ENCODE data around the gene ZNF718.
"Not testable (repeated sequence)": the region's sequence is repeated elsewhere in the genome, so short reads cannot be mapped to it uniquely, and the experiment has no call there.

The ZNF718 gene

DNA sequence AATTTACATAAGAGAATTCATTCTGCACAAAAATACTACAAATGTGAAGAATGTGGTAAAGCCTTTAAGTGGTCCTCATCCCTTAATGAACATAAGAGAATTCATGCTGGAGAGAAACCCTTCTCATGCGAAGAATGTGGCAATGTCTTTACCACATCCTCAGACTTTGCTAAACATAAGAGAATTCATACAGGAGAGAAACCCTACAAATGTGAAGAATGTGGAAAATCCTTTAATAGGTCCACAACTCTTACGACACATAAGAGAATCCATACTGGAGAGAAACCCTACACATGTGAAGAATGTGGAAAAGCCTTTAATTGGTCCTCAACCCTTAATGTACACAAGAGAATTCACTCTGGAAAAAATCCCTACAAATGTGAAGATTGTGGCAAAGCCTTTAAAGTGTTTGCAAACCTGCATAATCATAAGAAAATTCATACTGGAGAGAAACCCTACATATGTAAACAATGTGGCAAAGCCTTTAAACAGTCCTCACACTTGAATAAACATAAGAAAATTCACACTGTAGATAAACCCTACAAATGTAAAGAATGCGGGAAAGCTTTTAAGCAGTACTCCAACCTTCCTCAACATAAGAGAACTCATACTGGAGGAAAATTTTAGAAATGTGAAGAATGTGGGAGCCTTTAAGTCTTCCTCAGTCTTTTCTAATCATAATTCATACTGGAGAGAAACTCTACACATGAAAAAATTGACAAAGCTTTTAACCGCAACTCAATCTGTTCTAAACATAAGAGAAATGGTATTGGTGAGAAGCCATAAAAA, 37.4 kb downstream of the ZNF718 start:
- no peak for DNase-seq (ENCODE audit: low read depth in 3 of 3)

DNA sequence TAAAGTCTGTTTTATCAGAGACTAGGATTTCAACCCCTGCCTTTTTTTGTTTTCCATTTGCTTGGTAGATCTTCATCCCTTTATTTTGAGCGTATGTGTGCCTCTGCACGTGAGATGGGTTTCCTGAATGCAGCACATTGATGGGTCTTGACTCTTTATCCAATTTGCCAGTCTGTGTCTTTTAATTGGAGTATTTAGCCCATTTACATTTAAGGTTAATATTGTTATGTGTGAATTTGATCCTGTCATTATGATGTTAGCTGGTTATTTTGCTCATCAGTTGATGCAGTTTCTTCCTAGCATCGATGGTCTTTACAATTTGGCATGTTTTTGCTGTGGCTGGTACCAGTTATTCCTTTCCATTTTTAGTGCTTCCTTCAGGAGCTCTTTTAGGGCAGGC, 45.3 kb downstream of the ZNF718 start:
- DNase-seq (ENCODE audit: low read depth in 3 of 3), result not testable (repeated sequence)

DNA sequence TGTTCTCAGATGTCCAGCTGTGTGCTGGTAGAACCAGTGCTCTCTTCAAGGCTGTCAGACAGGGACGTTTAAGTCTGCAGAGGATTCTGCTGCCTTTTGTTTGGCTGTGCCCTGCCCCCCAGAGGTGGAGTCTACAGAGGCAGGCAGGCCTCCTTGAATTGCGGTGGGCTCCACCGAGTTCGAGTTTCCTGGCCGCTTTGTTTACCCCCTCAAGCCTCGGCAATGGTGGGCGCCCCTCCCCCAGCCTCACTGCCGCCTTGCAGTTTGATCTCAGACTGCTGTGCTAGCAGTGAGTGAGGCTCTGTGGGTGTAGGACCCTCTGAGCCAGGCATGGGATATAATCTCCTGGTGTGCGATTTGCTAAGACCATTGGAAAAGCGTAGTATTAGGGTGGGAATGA, 47.0 kb downstream of the ZNF718 start:
- DNase-seq (ENCODE audit: low read depth in 3 of 3), result not testable (repeated sequence)

DNA sequence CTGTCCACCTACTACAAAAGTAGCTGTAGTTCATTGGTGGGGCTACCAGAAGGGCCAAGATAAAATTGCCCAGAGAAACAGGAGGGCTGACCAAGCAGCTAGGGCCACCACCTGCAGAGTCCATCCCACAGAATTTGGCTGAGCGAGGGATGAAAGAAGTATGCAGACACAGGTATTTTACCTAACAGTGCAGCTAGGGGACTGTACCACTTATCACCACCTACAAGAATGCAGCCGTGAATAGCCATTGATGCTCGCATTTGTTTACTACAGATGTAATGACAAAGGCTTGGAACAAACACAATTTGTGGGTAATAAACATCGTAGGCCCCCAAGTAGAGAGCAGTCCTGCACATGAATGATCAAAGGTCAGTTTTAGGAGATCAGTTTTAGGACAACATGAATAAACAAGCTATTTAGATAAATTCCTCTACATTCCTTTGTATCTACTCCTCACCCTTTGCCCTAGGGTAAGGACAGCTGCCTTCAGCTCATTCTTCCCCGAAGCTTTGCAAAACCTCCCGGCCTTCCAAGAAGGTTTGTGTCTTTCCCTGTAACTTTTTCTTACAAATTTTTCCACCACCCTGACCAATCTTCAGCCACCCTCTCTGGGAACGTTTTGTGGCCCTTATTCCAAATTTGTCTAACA, 49.5 kb downstream of the ZNF718 start:
- DNase-seq (ENCODE audit: low read depth in 3 of 3), result no peak

DNA sequence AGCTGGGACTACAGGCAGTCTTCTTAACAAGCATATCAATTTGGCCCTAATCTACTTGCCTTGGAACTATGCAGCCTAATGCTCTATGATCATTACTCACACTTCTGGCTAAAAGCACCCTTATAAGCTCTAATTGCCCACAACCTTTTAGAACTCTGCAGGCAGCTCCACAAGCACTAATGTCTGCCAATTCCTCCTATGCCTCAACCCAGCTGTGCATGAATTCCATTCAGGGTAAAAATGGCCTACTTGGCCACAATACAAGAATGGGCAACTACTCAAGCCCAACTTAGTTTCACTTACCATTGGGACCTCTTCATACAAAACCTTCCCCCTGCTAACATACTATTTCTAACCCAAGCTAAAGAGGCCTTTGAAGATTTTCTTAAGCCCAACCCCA, 51.7 kb downstream of the ZNF718 start:
- DNase-seq (ENCODE audit: low read depth in 3 of 3), result no peak

DNA sequence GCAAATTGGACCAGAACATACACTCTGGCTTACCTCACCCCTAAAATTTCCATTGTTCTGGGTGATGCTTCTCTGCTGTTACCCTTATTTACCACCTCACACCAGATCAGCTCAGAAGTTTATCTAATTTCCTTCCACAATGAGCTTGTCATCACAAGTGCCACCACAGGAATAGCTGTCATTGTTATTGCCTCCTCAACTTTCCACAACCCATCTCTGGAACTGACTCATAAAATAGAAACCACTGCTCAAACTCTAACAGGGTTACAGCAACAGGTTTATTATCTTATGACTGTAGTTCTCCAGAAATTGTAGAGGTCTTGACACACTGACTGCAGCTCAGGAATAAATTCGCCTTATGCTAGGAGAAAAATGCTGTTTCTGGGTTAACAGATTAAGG, 52.7 kb downstream of the ZNF718 start:
- DNase-seq (ENCODE audit: low read depth in 3 of 3), result no peak

DNA sequence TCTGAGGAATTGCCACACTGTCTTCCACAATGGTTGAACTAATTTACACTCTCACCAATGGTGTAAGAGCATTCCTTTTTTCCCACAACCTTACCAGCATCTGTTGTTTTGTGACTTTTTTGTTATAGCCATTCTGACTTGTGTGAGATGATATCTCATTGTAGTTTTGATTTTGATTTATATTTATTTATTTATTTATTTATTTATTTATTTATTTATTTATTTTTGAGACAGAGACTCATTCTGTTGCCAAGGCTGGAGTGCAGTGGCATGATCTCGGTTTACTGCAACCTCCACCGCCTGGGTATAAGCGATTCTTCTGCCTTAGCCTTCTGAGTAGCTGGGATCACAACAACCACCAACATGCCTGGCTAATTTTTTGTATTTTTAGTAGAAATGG, 57.9 kb downstream of the ZNF718 start:
- DNase-seq (ENCODE audit: low read depth in 3 of 3), result not testable (repeated sequence)

DNA sequence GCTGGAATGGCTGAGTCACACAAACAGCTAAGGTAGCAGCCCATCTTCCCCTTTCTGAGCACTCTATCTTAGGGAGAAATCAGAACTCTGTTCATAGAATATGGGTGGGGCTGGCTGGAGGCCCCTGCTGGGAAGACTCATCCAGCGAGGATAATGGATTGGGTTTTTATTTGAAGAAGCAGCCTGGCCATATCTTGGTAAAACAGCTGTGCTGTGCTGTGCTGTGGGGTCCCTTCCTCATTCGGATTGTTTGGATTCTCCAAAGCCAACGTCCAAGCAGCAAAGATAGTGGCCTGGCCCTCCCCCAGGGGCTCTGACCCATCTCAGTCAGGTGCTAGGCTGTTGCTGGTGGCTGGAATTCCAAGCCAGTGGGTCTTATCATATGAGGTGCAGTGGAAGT, 63.8 kb downstream of the ZNF718 start:
- DNase-seq (ENCODE audit: low read depth in 3 of 3), result no peak

DNA sequence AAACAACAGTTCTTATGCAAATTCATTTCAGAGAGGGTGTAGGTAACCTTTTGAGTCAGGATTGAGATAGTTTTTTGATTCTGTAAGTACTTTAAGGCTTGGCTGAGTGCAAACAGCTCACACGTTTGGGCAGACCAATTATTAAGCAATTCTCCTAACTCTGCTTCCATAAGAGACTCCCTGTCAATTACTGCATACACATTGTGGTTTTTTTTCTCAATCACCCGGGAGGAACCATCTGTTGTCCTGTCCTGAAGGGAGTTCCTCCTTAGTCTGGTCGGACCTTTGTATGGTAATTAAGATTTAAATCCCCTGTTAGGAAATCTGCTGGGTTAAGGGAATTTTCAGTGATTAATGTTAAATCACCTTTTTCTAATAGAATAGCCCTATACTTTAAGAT, 70.9 kb downstream of the ZNF718 start:
- not testable (repeated sequence) for DNase-seq (ENCODE audit: low read depth in 3 of 3)

DNA sequence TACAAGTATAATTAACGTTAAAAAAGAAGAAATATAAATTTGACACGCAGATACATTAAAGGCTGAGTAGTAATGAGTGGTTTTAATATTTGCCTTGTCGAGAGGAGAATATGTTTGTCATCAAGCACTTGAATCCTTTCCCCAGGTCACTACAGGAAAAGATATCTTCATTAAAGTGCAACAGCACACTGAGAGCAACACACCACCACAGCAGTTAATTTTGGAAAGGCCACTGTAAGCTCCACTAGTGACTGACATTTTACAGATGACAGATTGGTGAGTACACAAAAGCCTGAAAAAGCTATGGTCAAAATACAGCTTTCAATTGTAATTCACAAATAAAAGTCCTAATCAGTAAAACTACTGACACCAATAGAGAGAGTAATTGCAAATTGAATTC, 76.6 kb downstream of the ZNF718 start:
- no peak for DNase-seq (ENCODE audit: low read depth in 3 of 3)

DNA sequence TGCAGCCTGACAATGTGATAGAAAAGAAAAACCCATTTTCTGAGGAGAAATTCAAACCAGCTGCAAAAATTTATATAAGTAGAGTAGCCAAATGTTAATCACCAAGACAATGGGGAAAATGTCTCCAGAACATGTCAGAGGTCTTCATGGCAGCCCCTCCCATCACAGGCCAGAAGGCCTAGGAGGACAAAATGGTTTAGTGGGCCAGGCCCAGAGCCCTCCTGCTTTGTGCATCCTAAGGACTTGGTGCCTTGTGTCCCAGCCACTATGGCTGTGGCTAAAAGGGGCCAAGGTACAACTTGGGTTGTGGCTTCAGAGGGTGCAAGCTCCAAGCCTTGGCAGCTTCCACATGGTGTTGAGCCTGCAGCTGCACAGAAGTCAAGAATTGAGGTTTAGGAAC, 78.5 kb downstream of the ZNF718 start:
- DNase-seq (ENCODE audit: low read depth in 3 of 3), result not testable (repeated sequence)

DNA sequence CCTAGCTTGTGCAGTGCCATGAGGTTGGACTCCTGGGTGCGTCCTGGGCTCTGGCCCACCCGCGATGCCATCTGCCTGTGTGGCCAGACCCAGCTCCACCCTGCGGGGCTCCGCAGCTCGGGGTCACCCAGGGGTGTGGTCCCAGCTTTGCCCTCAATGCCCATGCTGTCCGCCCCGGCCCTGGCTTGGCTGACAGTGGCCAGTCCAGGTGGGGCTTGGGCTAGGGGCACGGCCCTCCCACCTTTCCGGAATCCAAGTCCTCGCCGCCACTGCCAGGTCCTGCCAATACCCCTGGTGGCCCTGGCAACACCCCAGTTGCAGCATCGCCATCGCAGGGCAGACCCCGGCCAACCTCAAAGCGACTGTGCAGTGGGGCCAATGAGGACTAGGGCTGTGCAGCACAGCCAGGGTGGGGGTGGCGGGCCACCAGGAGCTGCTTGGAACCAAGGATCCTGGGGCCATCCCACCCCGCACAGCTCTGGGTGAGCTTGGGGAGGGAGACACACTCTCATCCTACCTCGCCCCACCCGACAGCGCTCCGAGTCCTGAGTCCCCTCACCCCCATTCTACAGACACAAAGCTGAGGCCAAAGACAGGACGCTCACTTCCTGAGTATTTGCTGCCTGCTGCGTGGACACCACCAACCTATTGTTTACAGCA, 80.9 kb downstream of the ZNF718 start:
- no peak for DNase-seq (ENCODE audit: low read depth in 3 of 3)

DNA sequence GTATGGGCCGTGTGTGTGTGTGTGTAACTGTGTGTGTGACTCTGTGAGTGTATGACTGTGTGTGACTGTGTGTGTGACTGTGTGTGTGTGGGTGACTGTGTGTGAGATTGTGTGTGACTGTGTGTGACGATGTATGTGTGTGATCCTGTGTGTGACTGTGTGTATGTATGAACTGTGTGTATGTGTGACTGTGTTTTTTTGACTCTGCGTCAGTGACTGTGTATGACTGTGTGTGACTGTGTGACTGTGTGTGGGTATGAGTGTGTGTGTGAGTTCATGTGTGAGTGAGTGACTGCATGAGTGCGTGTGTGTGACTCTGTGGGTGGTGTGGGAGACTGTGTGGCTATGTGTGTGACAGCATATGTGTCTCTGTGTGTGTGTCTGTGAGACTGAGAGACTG, 81.8 kb downstream of the ZNF718 start:
- no peak for DNase-seq (ENCODE audit: low read depth in 3 of 3)

DNA sequence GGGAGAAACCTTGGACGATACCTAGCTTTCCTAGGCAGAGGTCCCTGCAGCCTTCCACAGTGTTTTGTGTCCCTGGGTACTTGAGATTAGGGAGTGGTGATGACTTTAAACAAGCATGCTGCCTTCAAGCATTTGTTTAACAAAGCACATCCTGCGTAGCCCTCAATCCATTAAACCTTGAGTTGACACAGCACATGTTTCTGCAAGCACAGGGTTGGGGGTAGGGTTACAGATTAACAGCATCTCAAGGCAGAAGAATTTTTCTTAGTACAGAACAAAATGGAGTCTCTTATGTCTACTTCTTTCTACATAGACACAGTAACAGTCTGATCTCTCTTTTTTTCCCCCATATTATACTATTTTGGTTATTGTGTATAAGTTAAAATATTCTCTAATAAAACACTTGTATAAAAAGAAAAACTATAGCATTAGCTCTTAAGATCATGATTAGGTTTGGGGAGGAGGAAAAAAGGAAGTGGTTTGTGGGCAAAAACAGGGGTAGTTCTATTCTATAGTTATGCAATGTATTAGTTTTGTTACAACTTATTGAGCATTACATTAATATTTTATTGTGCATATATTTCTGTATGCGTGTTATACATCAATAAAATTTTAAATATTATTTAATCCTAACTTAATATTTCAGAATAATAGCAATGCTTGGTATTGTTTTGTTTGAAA, 84.3 kb downstream of the ZNF718 start:
- DNase-seq (ENCODE audit: low read depth in 3 of 3), result not testable (repeated sequence)

DNA sequence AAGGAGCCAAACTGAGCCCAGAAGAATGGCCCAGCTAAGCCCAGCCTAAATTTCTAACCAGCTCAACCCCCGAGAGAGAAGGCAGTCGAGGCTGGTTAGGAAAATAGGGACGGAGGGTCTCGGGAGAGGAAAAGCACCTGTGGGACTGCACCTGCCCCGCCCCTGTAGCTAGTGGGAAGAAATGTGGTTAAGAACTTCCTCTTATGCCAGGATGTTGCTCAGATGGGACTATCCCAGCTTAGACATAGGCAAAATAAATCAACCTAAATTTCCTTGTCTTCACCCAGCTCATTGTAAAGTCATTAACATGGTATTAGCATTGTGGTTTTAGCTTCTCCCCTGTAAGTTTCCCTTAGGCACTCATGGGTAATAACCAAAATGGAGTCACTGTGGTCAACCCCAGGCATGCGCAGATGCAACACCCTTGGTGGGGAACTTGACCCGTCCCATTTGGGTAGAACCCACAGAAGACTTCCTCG, 86.8 kb downstream of the ZNF718 start:
- no peak for DNase-seq (ENCODE audit: low read depth in 3 of 3)

DNA sequence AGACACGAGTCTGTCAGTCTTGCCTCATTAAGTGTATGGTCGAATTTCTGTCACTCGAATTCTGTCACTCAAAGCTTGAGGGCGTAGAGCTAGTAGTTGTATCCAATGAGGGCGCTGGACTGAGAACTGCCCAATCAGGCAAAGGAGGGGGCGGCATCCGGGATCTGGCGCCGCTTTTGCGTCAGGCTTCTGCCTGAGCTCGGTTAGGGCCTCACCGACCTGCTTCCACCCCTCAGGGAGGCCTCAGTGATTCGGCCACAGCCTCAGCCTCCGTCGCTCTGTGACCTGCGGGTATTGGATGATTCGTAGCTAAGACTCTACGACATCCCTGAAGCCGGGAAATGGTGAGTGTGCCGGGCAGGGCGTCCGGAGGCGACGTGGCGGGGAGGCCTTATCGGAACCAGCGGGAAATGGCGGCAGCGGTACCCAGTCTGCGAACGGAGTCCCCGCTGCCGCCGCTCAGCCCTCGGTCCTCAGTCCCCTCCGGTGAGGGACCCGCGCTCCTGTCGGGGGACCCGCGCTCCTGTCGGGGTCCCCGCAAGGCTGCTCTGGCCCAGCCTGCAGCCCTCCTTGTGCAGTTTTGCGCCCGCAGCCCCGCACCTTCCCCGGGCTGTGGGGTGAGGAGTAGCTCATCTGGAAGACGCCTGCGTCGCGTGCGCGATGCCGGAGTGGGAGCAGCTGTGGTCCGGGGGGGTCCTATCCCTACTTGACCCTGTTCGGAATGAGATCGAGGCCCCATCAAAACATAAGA, 88.3 kb downstream of the ZNF718 start:
- no peak for DNase-seq (ENCODE audit: low read depth in 3 of 3)

DNA sequence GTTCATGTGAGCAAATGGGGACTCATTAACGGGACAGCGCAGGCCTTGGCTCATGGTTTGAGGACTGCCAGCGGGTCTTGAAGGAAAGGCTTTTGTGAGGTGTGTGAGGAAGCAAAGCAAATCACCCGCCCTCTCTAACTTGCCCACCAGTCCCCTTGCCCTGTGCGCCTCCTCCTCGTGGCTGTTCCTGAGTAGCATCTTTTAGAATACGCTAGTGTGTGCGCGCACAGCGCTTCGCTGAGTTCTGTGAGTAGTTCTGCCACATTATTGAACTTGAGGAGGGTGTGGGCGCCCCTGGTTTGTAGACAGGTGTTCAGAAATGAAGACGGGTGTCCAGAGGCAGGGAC, 88.9 kb downstream of the ZNF718 start:
- DNase-seq (ENCODE audit: low read depth in 3 of 3), result not testable (repeated sequence)
